MCF 10A (cell line): ENCODE data around the gene PDHA1. TPM values are rescaled to one million over a fixed set of nuclear protein-coding genes. Genes with fewer than 3 reads are reported as not detected.

Experiments used
- BruUV-seq: library from RNA; stranded (reverse); fragments of 400-500 nt; replicated peaks from 2 replicates; lab custom pipeline; 2021; lab: Mats Ljungman, UMichigan
- CTCF ChIA-PET: fragments of 300-600 bp; sonication (Branson Sonifier 250); formaldehyde crosslinking; extraction: SDS; loops from one replicate; lab custom pipeline; 2021; ENCODE audit warnings: antibody characterized with exemption, inconsistent platforms; lab: Yijun Ruan, JAX
- POLR2A ChIA-PET: fragments of 300-600, 350-650 bp; sonication (Branson Sonifier 250); formaldehyde crosslinking; extraction: SDS; loops from one replicate; lab custom pipeline; 2020; ENCODE audit warnings: antibody characterized with exemption, inconsistent platforms; lab: Yijun Ruan, JAX
- DNase-seq: peaks from one replicate; pipeline ENCODE4 v3.0.0-alpha.2; 2018; ENCODE audit not compliant: unreplicated experiment
- H3K27ac Mint-ChIP-seq: one replicate; pipeline ENCODE4 v1.8.0; 2022; ENCODE audit warnings: mild to moderate bottlenecking, low read depth, mixed read lengths; ENCODE audit not compliant: unreplicated experiment
- H3K27me3 Mint-ChIP-seq: one replicate; pipeline ENCODE4 v1.8.0; 2022; ENCODE audit warnings: mixed read lengths; ENCODE audit not compliant: insufficient read depth, unreplicated experiment
- H3K36me3 Mint-ChIP-seq: one replicate; pipeline ENCODE4 v1.8.0; 2022; ENCODE audit warnings: mild to moderate bottlenecking, moderate library complexity, mixed read lengths; ENCODE audit not compliant: insufficient read depth, unreplicated experiment
- H3K4me1 Mint-ChIP-seq: one replicate; pipeline ENCODE4 v1.8.0; 2022; ENCODE audit warnings: mixed read lengths; ENCODE audit not compliant: insufficient read depth, unreplicated experiment
- H3K4me3 Mint-ChIP-seq: one replicate; pipeline ENCODE4 v1.8.0; 2022; ENCODE audit warnings: mild to moderate bottlenecking, moderate library complexity, mixed read lengths; ENCODE audit not compliant: unreplicated experiment
- H3K9me3 Mint-ChIP-seq: one replicate; pipeline ENCODE4 v1.8.0; 2022; ENCODE audit warnings: mixed read lengths; ENCODE audit not compliant: unreplicated experiment
- intact Hi-C: fragments of 100-400 bp; cut with micrococcal nuclease; formaldehyde crosslinking; loops from 2 replicates; pipeline ENCODE4 v1.14.1; 2022
- total RNA-seq: library from RNA; stranded (reverse); gene quantifications from 2 replicates; pipeline ENCODE4 v1.2.3, GENCODE V29; 2022
- TF ChIP-seq, protein P1 (sequence below): fragments of 200-600 bp; IDR thresholded peaks from one replicate; pipeline ENCODE4 v1.8.0; 2022; ENCODE audit warnings: antibody characterized with exemption, mild to moderate bottlenecking; ENCODE audit not compliant: unreplicated experiment

The PDHA1 gene
- total RNA-seq, 1 experiment from 2014 or later, result 220 TPM

DNA sequence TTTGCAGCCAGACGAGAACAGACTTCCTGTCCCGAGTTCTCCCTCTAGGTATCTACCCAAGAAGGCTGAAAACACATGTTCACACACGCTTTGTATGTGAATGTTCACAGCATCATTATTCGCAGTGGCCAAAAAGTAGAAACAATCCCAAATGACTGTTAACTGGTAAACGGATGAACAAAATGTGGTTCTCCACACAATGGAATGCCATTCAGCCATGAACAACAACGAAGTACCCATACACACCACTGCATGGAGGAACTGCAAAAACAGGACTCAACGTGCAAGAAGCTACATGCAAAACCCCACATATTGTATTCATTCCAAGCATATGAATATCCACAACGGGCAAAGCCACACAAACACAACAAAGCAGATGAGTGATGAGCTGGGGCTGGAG lies 45.0 kb downstream of the PDHA1 start:
- H3K27me3 Mint-ChIP-seq, result no peaks in the 10 kb centered on the region
- H3K27ac Mint-ChIP-seq, result no peak overlapping the region
- H3K36me3 Mint-ChIP-seq, result no peaks in the 10 kb centered on the region
- H3K4me1 Mint-ChIP-seq, result no peaks in the 10 kb centered on the region
- TF ChIP-seq, protein P1, sequence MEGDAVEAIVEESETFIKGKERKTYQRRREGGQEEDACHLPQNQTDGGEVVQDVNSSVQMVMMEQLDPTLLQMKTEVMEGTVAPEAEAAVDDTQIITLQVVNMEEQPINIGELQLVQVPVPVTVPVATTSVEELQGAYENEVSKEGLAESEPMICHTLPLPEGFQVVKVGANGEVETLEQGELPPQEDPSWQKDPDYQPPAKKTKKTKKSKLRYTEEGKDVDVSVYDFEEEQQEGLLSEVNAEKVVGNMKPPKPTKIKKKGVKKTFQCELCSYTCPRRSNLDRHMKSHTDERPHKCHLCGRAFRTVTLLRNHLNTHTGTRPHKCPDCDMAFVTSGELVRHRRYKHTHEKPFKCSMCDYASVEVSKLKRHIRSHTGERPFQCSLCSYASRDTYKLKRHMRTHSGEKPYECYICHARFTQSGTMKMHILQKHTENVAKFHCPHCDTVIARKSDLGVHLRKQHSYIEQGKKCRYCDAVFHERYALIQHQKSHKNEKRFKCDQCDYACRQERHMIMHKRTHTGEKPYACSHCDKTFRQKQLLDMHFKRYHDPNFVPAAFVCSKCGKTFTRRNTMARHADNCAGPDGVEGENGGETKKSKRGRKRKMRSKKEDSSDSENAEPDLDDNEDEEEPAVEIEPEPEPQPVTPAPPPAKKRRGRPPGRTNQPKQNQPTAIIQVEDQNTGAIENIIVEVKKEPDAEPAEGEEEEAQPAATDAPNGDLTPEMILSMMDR, result no peak
- intact Hi-C loops, result no loop called here
- H3K4me3 Mint-ChIP-seq, result no peak overlapping the region
- ChIA-PET CTCF (no interaction called here), POLR2A (no interaction called here)
- BruUV-seq, result no TSS peak
- no peak for DNase-seq
- H3K9me3 Mint-ChIP-seq, result no peaks in the 10 kb centered on the region

- H3K4me3 Mint-ChIP-seq, result no peak overlapping the region
- intact Hi-C loops, result no loop called here
- no TSS peak for BruUV-seq
- no peak for DNase-seq
- H3K4me1 Mint-ChIP-seq, result no peaks in the 10 kb centered on the region
- H3K27ac Mint-ChIP-seq, result no peak overlapping the region
- H3K27me3 Mint-ChIP-seq, result no peaks in the 10 kb centered on the region
- H3K36me3 Mint-ChIP-seq, result no peaks in the 10 kb centered on the region
- POLR2A ChIA-PET, result no interaction called here
- TF ChIP-seq, protein P1, result no peak
- CTCF ChIA-PET, result interaction anchor here (1.4 to 1.9 kb wide), 2 partner anchors 17 to 146 kb away, joined by 5 to 13 read pairs; no protein-coding TSS in a partner anchor
- no peaks in the 10 kb centered on the region for H3K9me3 Mint-ChIP-seq
Measured at GRCh38 chrX:19389227-19389845, 45.6 kb downstream of the PDHA1 start.

DNA sequence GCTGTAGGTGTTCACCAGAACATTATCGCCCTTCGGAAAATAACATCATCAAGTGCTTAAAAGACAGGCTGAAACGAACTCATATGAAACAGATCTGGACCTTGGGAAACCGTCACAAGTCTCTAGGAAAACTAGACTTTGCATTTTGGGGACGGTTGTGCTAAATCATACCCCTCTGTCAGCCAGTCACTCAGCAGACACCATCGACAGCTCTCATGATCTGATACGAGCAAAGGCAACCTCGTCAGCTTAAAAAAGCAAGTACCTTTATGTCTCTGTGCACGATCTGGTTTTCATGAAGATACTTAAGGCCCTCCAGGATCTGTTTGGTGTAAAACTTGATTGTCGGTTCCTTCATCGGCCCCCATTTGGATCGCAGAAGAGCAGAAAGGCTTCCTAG lies 48.4 kb downstream of the PDHA1 start:
- no TSS peak for BruUV-seq
- H3K9me3 Mint-ChIP-seq, result peaks cover 8% of the 10 kb centered on the region
- DNase-seq, result no peak
- ChIA-PET CTCF (interaction anchor here (0.6 kb wide), 1 partner anchor 143 kb away, joined by 4 read pairs; no protein-coding TSS in a partner anchor), POLR2A (no interaction called here)
- TF ChIP-seq, protein P1, result no peak
- intact Hi-C loops, result no loop called here
- H3K36me3 Mint-ChIP-seq, result no peaks in the 10 kb centered on the region
- no peak overlapping the region for H3K27ac Mint-ChIP-seq
- no peaks in the 10 kb centered on the region for H3K4me1 Mint-ChIP-seq
- H3K27me3 Mint-ChIP-seq, result peaks cover 12% of the 10 kb centered on the region
- H3K4me3 Mint-ChIP-seq, result no peak overlapping the region

- TF ChIP-seq, protein P1, result no peak
- intact Hi-C loops, result no loop called here
- ChIA-PET POLR2A (no interaction called here), CTCF (interaction anchor here (0.6 kb wide), 1 partner anchor 142 kb away, joined by 4 read pairs; no protein-coding TSS in a partner anchor)
- DNase-seq, result no peak
- peaks cover 12% of the 10 kb centered on the region for H3K27me3 Mint-ChIP-seq
- no peak overlapping the region for H3K27ac Mint-ChIP-seq
- no peak overlapping the region for H3K4me3 Mint-ChIP-seq
- no peaks in the 10 kb centered on the region for H3K36me3 Mint-ChIP-seq
- BruUV-seq, result no TSS peak
- H3K4me1 Mint-ChIP-seq, result no peaks in the 10 kb centered on the region
- H3K9me3 Mint-ChIP-seq, result peaks cover 8% of the 10 kb centered on the region
Measured at GRCh38 chrX:19392703-19393102, 49.0 kb downstream of the PDHA1 start.
